ENCODE results near the gene TET3.

DNA sequence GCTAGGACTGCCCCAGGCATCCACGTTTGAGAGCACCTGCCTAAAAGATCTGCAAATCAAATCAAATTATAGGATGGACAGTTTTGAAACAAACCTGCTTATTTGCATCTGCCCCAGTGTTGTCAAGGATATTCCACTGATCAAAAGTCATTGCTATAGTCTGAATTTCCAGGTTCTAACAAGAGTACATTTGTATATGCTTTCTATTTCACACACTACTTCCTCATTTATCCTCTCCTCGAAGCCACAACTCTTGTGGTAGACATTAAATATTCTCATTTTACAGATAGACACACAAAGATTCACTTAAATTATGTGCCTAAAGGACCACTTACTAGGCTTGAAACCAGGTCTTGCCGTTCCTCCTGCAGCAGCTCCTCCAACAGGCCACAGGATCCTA lies 11.9 kb upstream of the TET3 start:
- TF ChIP-seq, protein P1, sequence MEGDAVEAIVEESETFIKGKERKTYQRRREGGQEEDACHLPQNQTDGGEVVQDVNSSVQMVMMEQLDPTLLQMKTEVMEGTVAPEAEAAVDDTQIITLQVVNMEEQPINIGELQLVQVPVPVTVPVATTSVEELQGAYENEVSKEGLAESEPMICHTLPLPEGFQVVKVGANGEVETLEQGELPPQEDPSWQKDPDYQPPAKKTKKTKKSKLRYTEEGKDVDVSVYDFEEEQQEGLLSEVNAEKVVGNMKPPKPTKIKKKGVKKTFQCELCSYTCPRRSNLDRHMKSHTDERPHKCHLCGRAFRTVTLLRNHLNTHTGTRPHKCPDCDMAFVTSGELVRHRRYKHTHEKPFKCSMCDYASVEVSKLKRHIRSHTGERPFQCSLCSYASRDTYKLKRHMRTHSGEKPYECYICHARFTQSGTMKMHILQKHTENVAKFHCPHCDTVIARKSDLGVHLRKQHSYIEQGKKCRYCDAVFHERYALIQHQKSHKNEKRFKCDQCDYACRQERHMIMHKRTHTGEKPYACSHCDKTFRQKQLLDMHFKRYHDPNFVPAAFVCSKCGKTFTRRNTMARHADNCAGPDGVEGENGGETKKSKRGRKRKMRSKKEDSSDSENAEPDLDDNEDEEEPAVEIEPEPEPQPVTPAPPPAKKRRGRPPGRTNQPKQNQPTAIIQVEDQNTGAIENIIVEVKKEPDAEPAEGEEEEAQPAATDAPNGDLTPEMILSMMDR (IDR thresholded peaks at IDR 0.05; ENCODE audit: extremely low read depth in 1 of 2, insufficient read depth in 1 of 2, low read depth in 1 of 2, low read length in 2 of 2) = no peak
- TF ChIP-seq JUN (IDR thresholded peaks at IDR 0.05; ENCODE audit: borderline replicate concordance, insufficient read depth, insufficient read length, low read depth) = no peak
- TF ChIP-seq POLR2A (IDR thresholded peaks at IDR 0.05; ENCODE audit: low read depth, low read length) = no peak
- no peak for TF ChIP-seq POLR2AphosphoS5 (IDR thresholded peaks at IDR 0.05; ENCODE audit: insufficient read depth, low read depth, low read length)
- TF ChIP-seq EZH2 (IDR thresholded peaks at IDR 0.05; ENCODE audit: borderline replicate concordance, low read depth, low read length, severe bottlenecking) = no peak
- no peak for TF ChIP-seq MYC (IDR thresholded peaks at IDR 0.05; ENCODE audit: low read depth, low read length)
- TF ChIP-seq MAX (IDR thresholded peaks at IDR 0.05; ENCODE audit: insufficient read depth, insufficient read length) = no peak
- TF ChIP-seq GATA2 (IDR thresholded peaks at IDR 0.05; ENCODE audit: insufficient read depth, insufficient read length, low read depth, low read length) = no peak

Data from endothelial cell of umbilical vein (primary cell).